ENCODE results near the gene AP1G1. TPM values are rescaled to one million over a fixed set of nuclear protein-coding genes. Genes with fewer than 3 reads are reported as not detected.
"Not testable (repeated sequence)": the region's sequence is repeated elsewhere in the genome, so short reads cannot be mapped to it uniquely, and the experiment has no call there.

Gene AP1G1
- total and polyA plus RNA-seq, 2 of the 8 experiments (the other 6 are each of a cell fraction or from before 2014, with no cell fraction given), result 43.9 to 68.4 TPM

DNA sequence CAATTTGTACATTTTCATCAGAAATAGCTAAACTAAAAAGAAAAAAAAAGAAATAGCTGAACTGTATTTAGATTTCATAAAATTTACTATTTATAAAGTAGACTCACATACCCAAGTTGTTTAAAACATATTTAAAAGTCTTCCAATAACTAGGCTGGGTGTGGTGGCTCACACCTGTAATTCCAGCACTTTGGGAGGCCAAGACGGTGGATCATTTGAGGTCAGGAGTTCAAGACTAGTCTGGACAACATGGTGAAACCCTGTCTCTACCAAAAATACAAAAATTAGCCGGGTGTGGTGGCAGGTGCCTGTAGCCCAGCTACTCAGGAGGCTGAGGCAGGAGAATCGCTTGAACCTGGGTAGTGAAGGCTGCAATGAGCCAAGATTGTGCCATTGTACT, 23.5 kb downstream of the AP1G1 start:
- H3K79me1 ChIP-seq (ENCODE audit: low read depth, low read length); H2BK12ac ChIP-seq (ENCODE audit: low read depth, low read length); H3K14ac ChIP-seq (ENCODE audit: insufficient read length); H2BK15ac ChIP-seq (ENCODE audit: low read length); H3K4me3 ChIP-seq (ENCODE audit: extremely low read depth in 1 of 4, insufficient read depth in 2 of 4, low read depth in 3 of 4, low read length in 4 of 4); H3K4ac ChIP-seq (replicated peaks; ENCODE audit: insufficient read length, low read depth, low read length); H2AK5ac ChIP-seq (ENCODE audit: low read depth, low read length); DNase-seq (ENCODE audit: low read depth in 1 of 2, low spot score in 2 of 2); H3K27me3 ChIP-seq (replicated peaks in 1 of 4; ENCODE audit: control insufficient read depth in 3 of 4, extremely low read depth in 1 of 4, insufficient read depth in 3 of 4, low read length in 3 of 4); FAIRE-seq; H3K4me1 ChIP-seq (replicated peaks in 1 of 4; ENCODE audit: control insufficient read depth in 3 of 4, insufficient read depth in 4 of 4, low read length in 3 of 4); H3K23ac ChIP-seq (ENCODE audit: insufficient read length); POLR2A ChIA-PET (ENCODE audit: partially characterized antibody); H3K9me3 ChIP-seq (ENCODE audit: insufficient read depth in 2 of 2, low read depth in 1 of 2, low read length in 1 of 2); H3K9ac ChIP-seq (replicated peaks in 1 of 4; ENCODE audit: extremely low read depth in 1 of 4, low read depth in 3 of 4, low read length in 3 of 4); H2AFZ ChIP-seq (ENCODE audit: low read length); H3K27ac ChIP-seq (ENCODE audit: low read depth, low read length); H3K56ac ChIP-seq (replicated peaks; ENCODE audit: insufficient read length, low read depth, low read length); H3K23me2 ChIP-seq (ENCODE audit: low read depth, low read length); H4K8ac ChIP-seq (ENCODE audit: extremely low read depth, insufficient read depth, low read length); H3K18ac ChIP-seq (ENCODE audit: extremely low read depth, low read length); H4K5ac ChIP-seq (ENCODE audit: insufficient read length, low read depth, low read length); H4K91ac ChIP-seq (replicated peaks; ENCODE audit: insufficient read length, low read length); H3K4me2 ChIP-seq (ENCODE audit: insufficient read depth in 1 of 2, low read depth in 2 of 2, low read length in 2 of 2); H4K20me1 ChIP-seq (replicated peaks in 1 of 2; ENCODE audit: control insufficient read depth in 1 of 2, insufficient read depth in 2 of 2, low read length in 2 of 2); H2BK120ac ChIP-seq (replicated peaks; ENCODE audit: low read depth, low read length); H2BK20ac ChIP-seq (ENCODE audit: low read length); H2BK5ac ChIP-seq (ENCODE audit: low read depth, low read length): not testable (repeated sequence)
- WGBS, 2 experiments (ENCODE audit: extremely low coverage in 1 of 2, insufficient coverage in 1 of 2, insufficient read length in 1 of 2, insufficient replicate concordance in 2 of 2, low coverage in 1 of 2, low lambda C conversion rate in 2 of 2, missing lambda C conversion rate in 1 of 2), result 93% methylated on average over 3 of the region's 3 CpGs; no CpG with 5 or more reads in 1 of the 2 experiments
- Histone ChIP-seq H3K79me2 (ENCODE audit: control insufficient read depth in 1 of 2, insufficient read depth in 2 of 2, low read length in 2 of 2) (peaks cover 0 to 45% of the 10 kb centered on the region in 2 experiments; a peak in 2 of 4 replicates), H3K36me3 (ENCODE audit: control insufficient read depth in 2 of 4, insufficient read depth in 4 of 4, low read length in 3 of 4) (peaks cover 8 to 24% (median 15%) of the 10 kb centered on the region in 4 experiments; a peak in 7 of 8 replicates)
- CTCF ChIA-PET (ENCODE audit: partially characterized antibody), result interaction anchor here (1.0 to 1.2 kb wide), 3 partner anchors 9 to 40 kb away, joined by 3 to 9 read pairs (median 3); no protein-coding TSS in a partner anchor
